HEK293T (cell line): ENCODE data around the gene MT1B.

Source experiments
- BHLHE40 ChIP-seq: fragments of 450-650 bp; IDR thresholded peaks from 2 replicates; pipeline ENCODE4 v1.6.1; 2016; ENCODE audit warnings: mild to moderate bottlenecking, moderate library complexity, borderline replicate concordance
- FOXA1 ChIP-seq: fragments of 450-650 bp; IDR thresholded peaks from 2 replicates; pipeline ENCODE4 v1.6.1; 2016; ENCODE audit warnings: mild to moderate bottlenecking
- FOXK2 ChIP-seq: fragments of 450-650 bp; IDR thresholded peaks from 2 replicates; pipeline ENCODE4 v1.6.1; 2016; ENCODE audit warnings: mild to moderate bottlenecking
- FOXM1 ChIP-seq: fragments of 450-650 bp; IDR thresholded peaks from 2 replicates; pipeline ENCODE4 v1.6.1; 2017; ENCODE audit warnings: mild to moderate bottlenecking, borderline replicate concordance
- HDGF ChIP-seq: fragments of 450-650 bp; IDR thresholded peaks from 2 replicates; pipeline ENCODE4 v1.6.1; 2017; ENCODE audit warnings: antibody characterized with exemption, borderline replicate concordance
- LEF1 ChIP-seq: fragments of 450-650 bp; IDR thresholded peaks from 2 replicates; pipeline ENCODE4 v1.6.1; 2017; ENCODE audit warnings: mild to moderate bottlenecking, borderline replicate concordance
- PKNOX1 ChIP-seq: fragments of 450-650 bp; IDR thresholded peaks from 2 replicates; pipeline ENCODE4 v1.6.1; 2016
- SP1 ChIP-seq: fragments of 450-650 bp; IDR thresholded peaks from 2 replicates; pipeline ENCODE4 v1.6.1; 2017
- TARDBP ChIP-seq: fragments of 450-650 bp; IDR thresholded peaks from 2 replicates; pipeline ENCODE4 v1.6.1; 2016
- ZNF384 ChIP-seq: fragments of 450-650 bp; IDR thresholded peaks from 2 replicates; pipeline ENCODE4 v1.6.1; 2016

- no peak for TF ChIP-seq BHLHE40
- no peak for TF ChIP-seq FOXK2
- no peak for TF ChIP-seq TARDBP
- TF ChIP-seq LEF1, result no peak
- no peak for TF ChIP-seq FOXM1
- no peak for TF ChIP-seq FOXA1
- no peak for TF ChIP-seq SP1
- no peak for TF ChIP-seq ZNF384
- TF ChIP-seq PKNOX1, result no peak
- no peak for TF ChIP-seq HDGF
Observed at GRCh38 chr16:56604966-56605365, 46.7 kb upstream of the MT1B start.
